ENCODE data around the gene CD101.

Gene CD101

GRCh38 chr1:117054068-117054467 lies 52.5 kb downstream of the CD101 start:
- H3K27me3 ChIP-seq (ENCODE audit: control insufficient read depth, insufficient read depth, low read length): no peaks in the 10 kb centered on the region
- peaks cover 5% of the 10 kb centered on the region for H3K4me1 ChIP-seq (ENCODE audit: control insufficient read depth, insufficient read depth, low read length)
- H3K27ac ChIP-seq (ENCODE audit: low read depth, low read length): no peak overlapping the region
- no peaks in the 10 kb centered on the region for H3K36me3 ChIP-seq (ENCODE audit: control insufficient read depth, insufficient read depth, low read length)
- H3K4me3 ChIP-seq (ENCODE audit: low read depth, low read length): no peak overlapping the region
- H3K9me3 ChIP-seq (ENCODE audit: control insufficient read depth, insufficient read depth, low read depth, low read length): no peaks in the 10 kb centered on the region
- H3K9ac ChIP-seq (ENCODE audit: low read length): no peak overlapping the region

- Histone ChIP-seq H3K27me3 (ENCODE audit: control insufficient read depth, insufficient read depth, low read length) (no peaks in the 10 kb centered on the region), H3K4me3 (ENCODE audit: low read depth, low read length) (peak overlapping the region; percentile 80), H3K36me3 (ENCODE audit: control insufficient read depth, insufficient read depth, low read length) (peaks cover 17% of the 10 kb centered on the region), H3K9ac (ENCODE audit: low read length) (no peak overlapping the region), H3K4me1 (ENCODE audit: control insufficient read depth, insufficient read depth, low read length) (peaks cover 8% of the 10 kb centered on the region), H3K27ac (ENCODE audit: low read depth, low read length) (peak overlapping the region; percentile 71; the same call in 1 of the 2 replicates), H3K9me3 (ENCODE audit: control insufficient read depth, insufficient read depth, low read depth, low read length) (no peaks in the 10 kb centered on the region)
These were observed 57.2 kb downstream of the CD101 start for GRCh38 chr1:117058810-117059209.

- peak overlapping the region; percentile 80 for H3K4me3 ChIP-seq (ENCODE audit: low read depth, low read length)
- H3K9me3 ChIP-seq (ENCODE audit: control insufficient read depth, insufficient read depth, low read depth, low read length): no peaks in the 10 kb centered on the region
- H3K27me3 ChIP-seq (ENCODE audit: control insufficient read depth, insufficient read depth, low read length): no peaks in the 10 kb centered on the region
- H3K36me3 ChIP-seq (ENCODE audit: control insufficient read depth, insufficient read depth, low read length): peaks cover 19% of the 10 kb centered on the region
- peaks cover 8% of the 10 kb centered on the region for H3K4me1 ChIP-seq (ENCODE audit: control insufficient read depth, insufficient read depth, low read length)
- peak overlapping the region; percentile 82 for H3K9ac ChIP-seq (ENCODE audit: low read length)
- peak overlapping the region; percentile 71 for H3K27ac ChIP-seq (ENCODE audit: low read depth, low read length)
These were observed 57.7 kb downstream of the CD101 start for GRCh38 chr1:117059334-117059677.

GRCh38 chr1:117059678-117060440 lies 58.3 kb downstream of the CD101 start, which contains the start of gene TTF2:
Gene TTF2, plus strand, starts transcription at chr1:117060326. Its CDS starts 21 bp downstream, at chr1:117060347.
- Histone ChIP-seq H3K4me3 (ENCODE audit: low read depth, low read length) (peak within 1 kb of the TSS; percentile 80), H3K27ac (ENCODE audit: low read depth, low read length) (peak within 1 kb of the TSS; percentile 71), H3K9ac (ENCODE audit: low read length) (peak within 1 kb of the TSS; percentile 82), H3K9me3 (ENCODE audit: control insufficient read depth, insufficient read depth, low read depth, low read length) (no peaks in the 10 kb centered on the region), H3K27me3 (ENCODE audit: control insufficient read depth, insufficient read depth, low read length) (no peaks in the 10 kb centered on the region), H3K36me3 (ENCODE audit: control insufficient read depth, insufficient read depth, low read length) (peaks cover 23% of the 10 kb centered on the region), H3K4me1 (ENCODE audit: control insufficient read depth, insufficient read depth, low read length) (peaks cover 8% of the 10 kb centered on the region)

- Histone ChIP-seq H3K4me1 (ENCODE audit: control insufficient read depth, insufficient read depth, low read length) (peaks cover 8% of the 10 kb centered on the region), H3K27ac (ENCODE audit: low read depth, low read length) (no peak overlapping the region; the same call in 1 of the 2 replicates), H3K9ac (ENCODE audit: low read length) (peak overlapping the region; percentile 79), H3K36me3 (ENCODE audit: control insufficient read depth, insufficient read depth, low read length) (peaks cover 31% of the 10 kb centered on the region), H3K27me3 (ENCODE audit: control insufficient read depth, insufficient read depth, low read length) (no peaks in the 10 kb centered on the region), H3K9me3 (ENCODE audit: control insufficient read depth, insufficient read depth, low read depth, low read length) (no peaks in the 10 kb centered on the region), H3K4me3 (ENCODE audit: low read depth, low read length) (peak overlapping the region; percentile 80)
These were observed 59.1 kb downstream of the CD101 start for GRCh38 chr1:117060441-117061317.

GRCh38 chr1:117061986-117062415 lies 60.4 kb downstream of the CD101 start:
- Histone ChIP-seq H3K36me3 (ENCODE audit: control insufficient read depth, insufficient read depth, low read length) (peaks cover 40% of the 10 kb centered on the region), H3K27ac (ENCODE audit: low read depth, low read length) (no peak overlapping the region), H3K9me3 (ENCODE audit: control insufficient read depth, insufficient read depth, low read depth, low read length) (no peaks in the 10 kb centered on the region), H3K27me3 (ENCODE audit: control insufficient read depth, insufficient read depth, low read length) (no peaks in the 10 kb centered on the region), H3K4me1 (ENCODE audit: control insufficient read depth, insufficient read depth, low read length) (peaks cover 8% of the 10 kb centered on the region), H3K4me3 (ENCODE audit: low read depth, low read length) (no peak overlapping the region), H3K9ac (ENCODE audit: low read length) (no peak overlapping the region)

GRCh38 chr1:117066367-117066766 lies 64.8 kb downstream of the CD101 start:
- Histone ChIP-seq H3K27ac (ENCODE audit: low read depth, low read length) (no peak overlapping the region), H3K9me3 (ENCODE audit: control insufficient read depth, insufficient read depth, low read depth, low read length) (no peaks in the 10 kb centered on the region), H3K4me1 (ENCODE audit: control insufficient read depth, insufficient read depth, low read length) (peaks cover under 1% of the 10 kb centered on the region; the same call in 1 of the 2 replicates), H3K27me3 (ENCODE audit: control insufficient read depth, insufficient read depth, low read length) (no peaks in the 10 kb centered on the region), H3K9ac (ENCODE audit: low read length) (no peak overlapping the region), H3K36me3 (ENCODE audit: control insufficient read depth, insufficient read depth, low read length) (peaks cover 67% of the 10 kb centered on the region), H3K4me3 (ENCODE audit: low read depth, low read length) (no peak overlapping the region)

GRCh38 chr1:117067533-117068370 lies 66.2 kb downstream of the CD101 start:
- Histone ChIP-seq H3K27ac (ENCODE audit: low read depth, low read length) (no peak overlapping the region), H3K9me3 (ENCODE audit: control insufficient read depth, insufficient read depth, low read depth, low read length) (no peaks in the 10 kb centered on the region), H3K4me3 (ENCODE audit: low read depth, low read length) (no peak overlapping the region), H3K27me3 (ENCODE audit: control insufficient read depth, insufficient read depth, low read length) (no peaks in the 10 kb centered on the region), H3K36me3 (ENCODE audit: control insufficient read depth, insufficient read depth, low read length) (peaks cover 66% of the 10 kb centered on the region), H3K4me1 (ENCODE audit: control insufficient read depth, insufficient read depth, low read length) (no peaks in the 10 kb centered on the region), H3K9ac (ENCODE audit: low read length) (no peak overlapping the region)

GRCh38 chr1:117068580-117068979 lies 67.0 kb downstream of the CD101 start:
- Histone ChIP-seq H3K27ac (ENCODE audit: low read depth, low read length) (no peak overlapping the region), H3K4me1 (ENCODE audit: control insufficient read depth, insufficient read depth, low read length) (no peaks in the 10 kb centered on the region), H3K4me3 (ENCODE audit: low read depth, low read length) (no peak overlapping the region), H3K27me3 (ENCODE audit: control insufficient read depth, insufficient read depth, low read length) (no peaks in the 10 kb centered on the region), H3K36me3 (ENCODE audit: control insufficient read depth, insufficient read depth, low read length) (peaks cover 61% of the 10 kb centered on the region), H3K9ac (ENCODE audit: low read length) (no peak overlapping the region), H3K9me3 (ENCODE audit: control insufficient read depth, insufficient read depth, low read depth, low read length) (no peaks in the 10 kb centered on the region)

GRCh38 chr1:117069220-117069844 lies 67.8 kb downstream of the CD101 start:
- no peak overlapping the region for H3K9ac ChIP-seq (ENCODE audit: low read length)
- H3K36me3 ChIP-seq (ENCODE audit: control insufficient read depth, insufficient read depth, low read length): peaks cover 64% of the 10 kb centered on the region
- H3K27me3 ChIP-seq (ENCODE audit: control insufficient read depth, insufficient read depth, low read length): no peaks in the 10 kb centered on the region
- H3K4me3 ChIP-seq (ENCODE audit: low read depth, low read length): no peak overlapping the region
- no peak overlapping the region for H3K27ac ChIP-seq (ENCODE audit: low read depth, low read length)
- H3K9me3 ChIP-seq (ENCODE audit: control insufficient read depth, insufficient read depth, low read depth, low read length): no peaks in the 10 kb centered on the region
- H3K4me1 ChIP-seq (ENCODE audit: control insufficient read depth, insufficient read depth, low read length): no peaks in the 10 kb centered on the region
